M059J (cell line): ENCODE results near the gene FHL3. TPM values are rescaled to one million over a fixed set of nuclear protein-coding genes. Genes with fewer than 3 reads are reported as not detected.
"Not testable (repeated sequence)": the region's sequence is repeated elsewhere in the genome, so short reads cannot be mapped to it uniquely, and the experiment has no call there.

Experiments
- DNase-seq: peaks from one replicate; pipeline ENCODE4 v3.0.0-alpha.2; 2012; ENCODE audit warnings: low read depth
- total RNA-seq: library from RNA; depleted of rRNA; stranded (reverse); fragments of >200 nt; shearing (Covaris generic); gene quantifications from 2 replicates; pipeline ENCODE4 v1.2.3, GENCODE V29; 2014

FHL3 gene
- total RNA-seq, 1 experiment from 2014 or later = 24.6 TPM

DNA sequence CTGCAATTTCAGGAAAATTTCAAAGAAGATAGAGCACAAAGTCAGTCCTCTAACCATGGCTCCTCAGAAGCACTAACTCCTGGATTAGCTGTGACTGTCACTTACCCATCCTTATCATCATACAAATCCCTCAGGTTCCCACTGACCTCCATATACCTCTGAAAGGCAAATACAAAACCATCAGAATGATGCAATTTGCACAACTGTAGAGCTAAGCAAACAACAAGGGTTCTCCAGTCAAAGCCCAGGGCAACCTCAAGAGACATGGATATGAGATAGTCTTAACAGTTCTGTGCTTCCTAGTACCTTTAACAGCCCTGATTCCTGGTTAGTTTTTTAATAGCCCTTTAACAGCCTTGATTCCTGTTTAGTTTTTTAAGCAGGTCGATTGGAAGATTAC lies 17.6 kb downstream of the FHL3 start:
- DNase-seq = no peak

DNA sequence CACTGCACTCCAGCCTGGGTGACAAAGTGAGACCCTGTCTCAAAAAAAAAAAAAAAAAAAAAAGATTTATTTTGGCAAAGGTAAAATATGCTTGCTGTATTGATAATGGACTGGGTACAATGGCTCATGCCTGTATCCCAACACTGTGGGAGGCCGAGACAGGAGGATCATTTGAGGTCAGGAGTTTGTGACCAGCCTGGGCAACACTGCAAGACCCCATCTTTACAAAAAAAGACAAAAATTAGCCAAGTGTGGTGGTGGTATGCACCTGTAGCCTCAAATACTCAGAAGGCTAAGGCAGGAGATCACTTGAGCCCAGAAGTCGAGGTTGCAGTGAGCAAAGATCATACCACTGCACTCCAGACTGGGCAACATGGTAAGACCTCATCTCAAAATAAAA lies 21.8 kb downstream of the FHL3 start:
- DNase-seq = no peak

DNA sequence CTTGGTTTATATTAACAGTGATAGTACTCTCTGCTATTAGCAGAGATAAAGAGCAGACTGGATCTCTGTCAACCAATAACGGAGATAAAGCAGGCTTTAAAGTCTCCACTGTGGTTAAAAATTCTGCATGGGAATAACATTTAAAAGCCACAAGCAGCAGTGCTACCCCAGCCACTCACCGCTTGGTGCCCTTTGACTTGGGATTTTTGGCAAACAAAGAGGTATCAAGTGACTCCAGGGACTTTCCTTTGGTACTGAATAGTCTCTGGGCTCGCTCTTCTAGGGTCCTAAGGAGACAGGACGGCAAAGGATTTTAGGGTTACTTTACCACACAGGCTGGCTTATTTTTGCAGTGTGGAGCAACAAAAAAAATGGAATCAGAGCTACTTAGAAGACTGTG lies 26.8 kb downstream of the FHL3 start:
- DNase-seq = no peak

DNA sequence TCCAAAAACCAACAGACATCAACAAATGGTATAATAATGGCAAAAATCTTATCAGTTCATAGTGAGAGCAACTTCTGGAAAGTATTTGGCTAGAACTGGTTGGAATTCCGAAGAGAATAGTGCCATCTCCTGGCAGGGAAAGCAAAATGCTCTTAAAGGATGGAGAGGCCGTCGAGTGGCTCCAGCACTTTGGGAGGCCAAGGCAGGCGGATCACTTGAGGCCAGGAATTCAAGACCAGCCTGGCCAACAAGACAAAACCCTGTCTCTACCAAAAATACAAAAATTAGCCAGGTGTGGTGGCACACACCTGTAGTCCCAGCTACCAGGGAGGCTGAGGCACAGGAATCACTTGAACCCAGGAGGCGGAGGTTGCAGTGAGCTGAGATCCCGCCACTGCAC lies 30.2 kb downstream of the FHL3 start:
- peak; percentile 51 for DNase-seq

DNA sequence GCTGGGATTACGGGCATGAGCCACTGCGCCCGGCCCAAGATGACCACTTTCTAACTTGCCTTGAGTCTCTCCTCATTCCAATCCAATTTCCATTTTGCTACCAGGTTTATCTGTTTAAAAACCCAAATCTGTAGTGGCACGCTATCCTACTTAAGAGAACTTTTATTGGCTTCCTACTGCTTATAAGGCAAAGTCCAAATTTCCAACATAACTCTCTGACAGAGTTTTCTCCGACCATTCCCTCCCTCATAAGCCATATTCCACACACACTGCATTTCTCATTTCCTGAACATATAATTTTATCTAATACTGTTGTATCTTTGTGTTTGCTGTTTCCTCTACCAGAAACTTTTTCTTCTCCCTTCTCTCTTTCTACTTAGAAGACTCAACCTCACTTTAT lies 30.7 kb downstream of the FHL3 start:
- DNase-seq = no peak

DNA sequence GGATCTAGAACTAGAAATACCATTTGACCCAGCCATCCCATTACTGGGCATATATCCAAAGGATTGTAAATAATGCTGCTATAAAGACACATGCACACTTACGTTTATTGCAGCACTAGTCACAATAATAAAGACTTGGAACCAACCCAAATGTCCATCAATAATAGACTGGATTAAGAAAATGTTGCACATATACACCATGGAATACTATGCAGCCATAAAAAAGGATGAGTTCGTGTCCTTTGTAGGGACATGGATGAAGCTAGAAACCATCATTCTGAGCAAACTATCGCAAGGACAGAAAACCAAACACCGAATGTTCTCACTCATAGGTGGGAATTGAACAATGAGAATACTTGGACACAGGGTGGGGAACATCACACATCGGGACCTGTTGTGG lies 31.6 kb downstream of the FHL3 start:
- DNase-seq = not testable (repeated sequence)

DNA sequence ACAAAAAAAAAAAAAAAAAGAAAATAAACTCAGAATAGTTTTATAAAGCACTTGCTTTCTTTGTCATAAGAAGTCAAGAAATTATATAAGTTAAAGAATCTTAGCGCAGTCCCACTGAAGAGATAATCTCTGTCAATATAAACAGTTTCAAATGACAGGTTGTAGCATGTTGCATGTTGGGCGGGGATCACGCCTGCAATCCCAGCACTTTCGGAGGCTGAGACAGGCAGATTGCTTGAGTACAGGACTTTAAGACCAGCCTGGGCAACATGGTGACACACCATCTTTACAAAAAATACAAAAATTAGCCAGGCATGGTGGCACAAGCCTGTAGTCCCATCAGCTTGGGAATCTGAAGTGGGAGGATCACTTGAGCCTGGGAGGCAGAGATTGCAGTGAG lies 40.0 kb downstream of the FHL3 start:
- no peak for DNase-seq

DNA sequence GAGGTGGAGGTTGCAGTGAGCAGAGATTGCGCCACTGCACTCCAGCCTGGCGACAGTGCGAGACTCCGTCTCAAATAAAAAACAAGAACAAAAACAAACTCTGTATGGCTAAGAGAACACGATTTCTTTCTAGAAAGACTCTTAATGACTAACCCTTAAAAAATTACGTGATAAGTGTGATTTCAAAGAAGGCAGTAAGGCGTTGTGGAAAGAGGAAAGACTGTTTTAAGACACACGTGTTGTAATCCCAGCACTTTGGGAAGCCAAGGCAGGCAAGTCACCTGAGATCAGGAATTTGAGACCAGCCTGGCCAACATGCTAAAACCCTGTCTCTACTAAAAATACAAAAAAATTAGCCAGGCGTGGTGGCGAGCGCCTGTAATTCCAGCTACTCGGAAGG lies 41.2 kb downstream of the FHL3 start:
- not testable (repeated sequence) for DNase-seq

DNA sequence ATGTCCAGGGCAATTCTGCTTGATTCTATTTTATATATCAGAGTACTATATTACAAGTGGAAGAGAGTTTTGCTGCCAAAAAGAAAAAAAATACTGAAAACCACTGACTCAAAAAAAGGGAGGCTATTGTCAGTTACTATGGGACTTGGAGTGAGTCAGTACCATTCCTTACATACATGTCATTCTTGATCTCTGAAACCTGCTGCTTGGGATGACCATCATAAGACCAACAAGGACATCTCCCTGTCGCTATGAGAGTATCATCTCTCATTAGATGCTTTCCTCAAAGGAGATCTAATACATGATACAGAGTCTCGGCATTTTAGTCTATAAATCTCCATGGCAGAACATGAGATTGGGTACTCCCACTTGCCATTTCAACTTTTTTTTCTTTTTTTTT lies 46.6 kb downstream of the FHL3 start:
- peak; percentile 82 for DNase-seq

DNA sequence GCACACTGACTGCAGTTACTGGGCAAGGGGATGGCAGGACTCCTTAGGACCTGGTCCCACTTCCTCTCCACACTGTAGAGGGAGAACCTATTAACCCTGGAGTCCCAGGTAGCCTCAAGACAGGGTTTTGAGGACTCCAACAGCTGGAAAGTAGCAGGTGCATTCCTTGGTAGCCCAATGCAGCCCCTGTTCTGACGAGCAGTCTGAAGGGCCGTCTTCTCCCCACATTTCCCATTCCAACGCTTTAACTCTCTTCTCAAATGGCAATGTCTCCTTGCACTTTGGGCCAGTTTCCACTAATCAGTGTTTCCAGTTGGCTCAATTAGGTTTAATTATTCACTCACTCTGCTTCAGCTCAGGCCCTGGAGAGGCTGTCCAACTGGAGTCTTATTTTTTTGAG lies 49.6 kb downstream of the FHL3 start:
- DNase-seq = no peak

DNA sequence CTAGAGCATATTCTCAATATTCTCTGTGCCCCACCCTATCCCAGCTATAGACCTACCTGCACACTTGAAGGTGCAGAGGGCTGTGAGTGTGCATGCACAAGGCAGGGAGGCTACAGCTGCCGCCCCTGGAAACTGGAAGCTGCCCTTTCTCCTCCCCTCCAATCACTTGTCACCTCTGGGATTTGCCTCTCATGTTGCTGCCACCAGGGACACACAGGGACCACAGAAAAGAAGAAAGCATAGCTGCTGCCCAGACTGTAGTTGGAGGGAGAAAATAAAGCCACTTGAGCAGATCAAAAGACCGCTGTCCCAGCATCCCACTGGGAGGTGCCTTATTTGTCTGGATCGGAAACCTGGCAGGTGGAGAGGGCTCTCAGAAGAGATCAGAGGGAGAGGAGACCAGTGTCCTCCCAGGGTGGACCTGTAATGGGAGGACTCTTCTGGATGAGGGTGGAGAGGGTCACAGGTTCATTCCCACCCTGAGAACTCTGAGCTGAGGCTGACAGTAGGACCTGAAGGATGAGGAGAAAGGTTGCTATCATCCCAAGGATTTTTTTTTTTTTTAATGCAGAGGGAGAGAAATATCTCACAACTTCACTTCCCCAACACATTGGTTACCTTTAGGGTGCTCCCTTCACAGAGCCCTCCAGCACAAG lies 50.9 kb downstream of the FHL3 start:
- DNase-seq = no peak

DNA sequence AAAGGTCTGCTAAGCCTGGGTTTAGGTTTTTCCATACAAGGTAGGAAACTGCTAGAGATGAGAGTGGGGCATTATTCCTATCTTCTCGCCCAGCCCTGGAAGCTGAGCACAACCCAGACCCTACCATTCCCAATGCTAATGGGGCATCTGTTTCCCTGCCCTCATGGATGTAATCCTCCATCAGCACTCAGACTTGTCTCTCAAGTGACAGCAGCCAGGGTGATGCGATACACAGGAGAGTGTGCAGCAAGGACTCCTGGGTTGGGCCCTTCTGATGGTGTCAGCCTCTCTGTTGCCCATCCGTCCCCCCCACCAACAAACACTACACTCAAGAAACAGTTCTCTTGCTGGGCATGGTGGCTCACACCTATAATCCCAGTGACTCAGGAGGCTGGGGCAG lies 52.6 kb downstream of the FHL3 start:
- DNase-seq = no peak

DNA sequence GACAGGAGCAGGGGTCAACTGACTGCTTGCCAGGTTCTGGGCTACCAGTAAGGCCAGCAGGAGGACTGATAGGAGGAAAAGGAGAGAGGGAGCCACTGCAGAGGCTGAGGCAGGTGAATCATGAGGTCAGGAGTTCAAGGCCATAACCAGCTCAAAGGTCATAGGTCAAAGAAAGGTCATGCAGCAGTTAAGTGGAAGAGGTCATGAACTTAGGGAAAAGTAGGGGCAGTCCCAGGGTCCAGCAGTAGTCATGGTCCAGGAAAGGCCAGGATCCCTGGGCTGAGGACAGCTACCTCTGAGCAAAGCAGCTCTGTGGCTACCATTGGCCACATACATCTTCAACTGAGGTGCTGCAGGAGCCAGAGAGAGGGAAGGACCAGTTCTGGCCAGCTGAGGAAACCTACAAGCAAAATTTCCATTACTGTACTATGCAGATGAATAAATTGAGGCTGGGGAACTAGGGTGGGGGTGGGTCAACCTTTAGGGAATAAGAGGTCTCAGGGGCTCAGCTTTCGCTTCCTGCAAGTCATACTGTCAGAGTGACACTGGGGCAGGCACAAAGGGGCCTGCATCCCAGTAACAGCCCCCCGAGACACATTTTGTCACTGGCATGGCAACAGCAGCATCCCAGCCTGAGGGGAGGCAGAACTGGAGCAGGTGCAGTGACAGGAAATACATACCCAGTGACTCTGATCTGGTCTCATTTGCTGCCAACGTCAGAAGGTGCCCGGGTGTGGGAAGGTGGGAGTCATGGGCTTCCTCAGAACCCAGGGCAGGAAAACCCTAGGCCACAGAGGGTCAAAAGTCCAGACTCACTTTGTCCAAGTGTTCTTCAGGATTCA lies 53.3 kb downstream of the FHL3 start:
- no peak for DNase-seq

DNA sequence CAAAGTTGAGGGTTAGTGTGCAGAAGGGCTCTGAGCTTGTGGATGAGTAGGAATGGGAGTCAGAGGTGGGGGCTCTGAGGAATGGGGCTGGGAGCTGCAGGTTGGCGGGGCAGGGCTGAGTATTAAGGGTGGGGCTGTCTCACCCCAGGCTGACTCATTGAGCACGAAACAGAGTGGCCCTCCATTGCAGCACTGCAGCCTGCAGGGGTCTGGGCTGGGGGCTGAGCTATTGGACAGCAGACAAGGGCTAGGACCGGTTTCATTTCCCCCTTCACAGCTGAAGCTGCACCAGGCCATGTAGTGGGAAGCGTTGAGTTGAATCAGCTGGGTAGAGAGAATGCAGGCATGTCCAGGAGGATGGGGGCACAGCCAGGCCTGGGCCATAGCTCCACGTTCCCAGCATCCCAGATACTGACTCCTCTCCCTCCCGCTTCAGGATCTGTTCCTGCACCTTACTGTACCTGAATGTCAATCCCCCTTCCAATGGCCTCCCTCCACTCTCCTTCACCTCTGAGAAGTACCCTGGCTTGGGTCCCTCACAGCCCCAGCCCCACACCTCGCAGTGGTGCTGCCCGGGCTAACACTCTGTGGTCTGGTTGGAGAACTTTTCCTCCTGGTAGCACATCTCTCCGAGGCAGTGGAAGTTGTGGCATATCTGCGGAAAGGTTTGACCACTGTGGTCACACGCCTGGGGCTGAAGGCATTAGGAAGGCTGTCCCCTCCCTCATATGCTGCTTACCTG lies 54.1 kb downstream of the FHL3 start:
- DNase-seq = no peak

DNA sequence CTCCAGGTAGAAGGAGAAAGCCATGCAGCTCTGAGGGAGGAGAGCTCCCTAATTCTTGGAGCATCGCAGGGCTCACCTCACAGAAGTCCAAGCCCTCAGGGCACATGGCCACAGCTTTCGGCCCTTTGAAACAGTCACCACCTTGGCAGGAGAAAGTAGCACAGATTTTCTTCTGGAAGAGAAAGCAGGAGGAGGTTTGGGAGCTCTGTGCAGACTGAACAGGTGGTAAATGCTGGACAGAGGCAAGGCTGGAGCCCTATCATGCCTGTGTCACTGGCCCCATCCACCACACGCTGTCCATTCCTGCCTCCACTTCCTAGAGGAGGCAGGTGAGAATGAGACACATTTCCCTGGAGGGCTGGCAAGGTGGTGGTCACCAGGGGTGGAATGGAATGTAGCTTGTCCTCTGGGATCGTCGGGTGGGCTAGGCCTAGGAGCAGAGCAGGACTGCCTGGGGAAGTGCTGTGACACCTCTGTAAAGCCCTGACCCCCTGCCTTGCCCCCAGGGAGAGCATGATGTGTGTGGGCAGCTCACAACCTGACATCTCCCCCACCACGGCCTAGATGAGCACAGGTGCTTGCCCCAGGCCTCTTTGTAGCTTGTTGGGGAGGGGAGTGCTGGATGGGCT lies 55.7 kb downstream of the FHL3 start:
- peak; percentile 60 for DNase-seq

DNA sequence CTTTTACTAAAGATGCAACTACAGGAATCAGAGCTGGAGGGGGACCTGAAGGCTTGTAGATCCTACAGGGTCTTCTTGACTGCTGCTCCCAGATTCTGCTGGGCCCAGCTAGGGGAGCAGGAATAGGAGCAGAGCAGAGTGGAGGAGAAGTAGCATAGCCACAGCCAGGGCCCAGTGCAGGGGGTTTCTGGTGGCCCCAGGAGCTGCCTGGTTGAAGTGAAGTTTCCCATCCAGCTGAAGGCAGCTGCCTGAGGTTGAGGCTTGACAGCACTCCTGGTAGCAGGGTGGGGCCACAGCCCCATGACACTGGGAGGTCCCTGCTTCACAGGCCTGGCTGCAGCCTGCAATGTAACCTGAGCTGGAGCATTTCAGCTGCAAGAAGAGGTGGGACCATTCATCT lies 56.5 kb downstream of the FHL3 start:
- no peak for DNase-seq

DNA sequence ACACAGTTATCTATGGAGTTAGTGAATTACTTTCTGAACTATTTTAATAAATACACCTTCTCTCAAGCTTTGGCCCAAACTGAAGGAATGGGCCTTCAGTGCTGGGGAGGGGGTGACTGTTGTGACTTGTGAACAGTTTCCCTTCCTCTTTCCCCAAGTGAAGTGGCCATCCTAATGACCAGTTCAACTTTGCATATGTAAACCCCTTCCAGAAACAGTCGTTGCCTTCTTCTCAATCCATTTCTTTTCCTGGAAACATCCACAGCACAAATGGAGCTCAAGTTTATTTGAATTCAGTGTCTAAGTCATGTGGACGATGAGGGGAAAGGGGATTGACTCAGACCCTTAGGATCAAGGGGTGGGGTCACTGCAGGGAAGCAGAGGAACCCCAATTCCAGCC lies 57.1 kb downstream of the FHL3 start:
- DNase-seq = no peak

DNA sequence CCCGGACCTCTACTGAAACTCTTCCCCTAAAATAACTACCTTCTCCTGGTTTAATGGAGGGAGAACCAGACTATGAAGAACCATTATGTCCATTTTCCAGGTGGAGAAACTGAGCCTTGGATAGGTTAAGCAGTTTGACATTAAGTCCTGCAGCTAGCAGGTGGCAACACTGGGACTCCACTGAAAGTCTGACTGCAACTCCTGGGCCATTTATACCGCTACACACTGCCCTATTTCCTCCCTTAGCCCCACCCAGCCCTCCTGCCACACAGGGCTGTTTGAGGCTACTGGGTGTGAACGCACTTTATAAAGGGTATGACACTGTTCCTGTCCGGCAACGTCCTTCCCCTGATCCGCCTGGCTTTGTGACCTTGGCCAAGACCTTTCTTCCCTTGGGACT lies 58.0 kb downstream of the FHL3 start:
- DNase-seq = no peak
